Measurements from ENCODE around the gene PYDC2. TPM values are rescaled to one million over a fixed set of nuclear protein-coding genes. Genes with fewer than 3 reads are reported as not detected.
"Not testable (repeated sequence)": the region's sequence is repeated elsewhere in the genome, so short reads cannot be mapped to it uniquely, and the experiment has no call there.

Gene PYDC2
- total RNA-seq, 1 donor from 2014 or later = not detected

DNA sequence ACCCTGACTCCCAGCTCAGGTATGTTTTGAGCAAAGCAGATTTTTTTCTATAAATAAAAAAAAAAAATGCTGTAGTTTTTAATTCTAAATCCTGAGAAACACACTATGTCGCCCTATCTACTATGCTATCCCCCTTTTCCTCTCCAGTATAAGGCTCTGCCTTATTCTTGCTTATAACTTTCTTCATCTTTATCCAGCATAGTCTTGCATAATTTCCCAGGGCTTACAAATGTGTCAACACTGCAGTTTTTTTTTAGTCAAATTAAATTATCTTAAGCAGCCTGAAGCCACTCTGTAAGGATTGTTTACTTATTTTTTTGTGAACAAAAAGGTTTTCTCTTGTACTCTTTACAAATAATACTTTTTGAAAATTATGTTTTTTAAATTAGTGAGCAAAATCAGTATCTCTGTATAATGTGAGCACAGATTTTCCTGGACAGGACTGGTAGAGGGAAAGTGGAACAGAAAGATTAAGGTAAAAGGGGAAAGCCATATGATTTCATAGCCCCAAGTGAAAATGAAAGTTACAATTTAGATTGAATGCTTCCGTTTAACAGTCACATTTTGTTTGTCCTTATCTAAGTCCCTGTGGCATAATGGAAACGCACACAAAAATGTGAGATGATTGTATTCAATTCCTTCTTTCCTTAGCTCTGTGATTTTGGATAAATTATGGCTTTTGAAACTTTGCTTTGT, 5.6 kb upstream of the PYDC2 start:
- DNase-seq (ENCODE audit: low spot score) = no peak

DNA sequence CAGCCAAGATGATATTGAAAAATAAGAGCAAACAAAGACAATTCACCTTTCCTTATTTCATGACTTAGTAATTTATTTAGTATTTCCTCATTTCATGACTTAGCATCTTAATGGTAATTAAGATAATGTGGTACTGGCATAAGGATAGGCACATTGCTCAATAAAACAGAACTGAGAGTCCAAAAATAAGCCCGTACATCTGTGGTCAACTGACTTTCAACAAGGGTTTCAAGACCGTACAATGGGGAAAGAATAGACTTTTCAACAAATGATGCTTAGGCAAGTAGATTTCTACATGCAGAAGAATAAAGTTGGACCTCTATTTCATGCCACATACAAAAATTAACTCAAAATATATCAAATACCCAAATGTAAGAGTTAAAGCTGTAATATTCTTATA, 603 bp upstream of the PYDC2 start:
- intact Hi-C loops (cut with DNase I) = no loop called here
- no peak for DNase-seq (ENCODE audit: low spot score)

More for the DNA sequence above, 5.6 kb upstream of the PYDC2 start:
- intact Hi-C loops (cut with DNase I) = no loop called here

DNA sequence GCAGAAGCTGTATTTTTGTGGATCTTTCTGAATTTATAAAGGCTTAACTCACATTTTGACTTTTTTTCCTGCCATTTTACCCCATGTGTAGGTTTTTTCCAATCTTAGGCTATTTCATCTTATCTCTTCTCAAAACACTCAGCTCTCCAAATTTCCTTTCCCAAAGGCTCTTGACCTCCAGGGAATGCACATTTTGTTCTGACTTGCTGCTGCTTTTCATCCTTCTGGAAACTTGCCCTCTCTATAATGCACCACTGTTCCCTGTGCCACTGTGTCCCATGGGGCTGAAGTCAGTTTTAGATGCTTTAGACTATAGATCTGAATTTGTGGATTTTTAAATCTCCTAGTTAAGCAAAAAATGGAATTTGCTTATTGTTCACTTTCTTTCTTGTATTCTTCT, 9.1 kb downstream of the PYDC2 start:
- DNase-seq (ENCODE audit: low spot score) = no peak
- intact Hi-C loops (cut with DNase I) = no loop called here

DNA sequence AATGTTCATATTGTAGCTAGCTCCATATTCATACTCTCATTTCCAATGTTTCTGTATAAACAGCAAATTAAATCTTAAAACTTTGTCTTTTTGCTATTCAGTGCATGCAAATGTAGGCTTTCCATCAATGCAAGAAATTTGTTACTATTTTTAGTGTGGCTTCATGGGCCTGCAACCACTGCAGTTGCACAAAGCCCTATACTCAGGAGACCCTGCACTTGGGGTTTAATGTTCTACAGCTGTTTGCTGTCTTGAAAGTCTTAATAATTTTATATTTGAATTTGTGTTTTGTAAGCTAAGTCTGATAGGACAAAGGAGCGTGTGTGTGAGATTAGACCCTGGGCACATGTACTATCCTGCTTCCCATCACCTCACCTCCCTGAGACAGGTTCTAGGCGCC, 9.6 kb downstream of the PYDC2 start:
- no peak for DNase-seq (ENCODE audit: low spot score)
- intact Hi-C loops (cut with DNase I) = no loop called here

DNA sequence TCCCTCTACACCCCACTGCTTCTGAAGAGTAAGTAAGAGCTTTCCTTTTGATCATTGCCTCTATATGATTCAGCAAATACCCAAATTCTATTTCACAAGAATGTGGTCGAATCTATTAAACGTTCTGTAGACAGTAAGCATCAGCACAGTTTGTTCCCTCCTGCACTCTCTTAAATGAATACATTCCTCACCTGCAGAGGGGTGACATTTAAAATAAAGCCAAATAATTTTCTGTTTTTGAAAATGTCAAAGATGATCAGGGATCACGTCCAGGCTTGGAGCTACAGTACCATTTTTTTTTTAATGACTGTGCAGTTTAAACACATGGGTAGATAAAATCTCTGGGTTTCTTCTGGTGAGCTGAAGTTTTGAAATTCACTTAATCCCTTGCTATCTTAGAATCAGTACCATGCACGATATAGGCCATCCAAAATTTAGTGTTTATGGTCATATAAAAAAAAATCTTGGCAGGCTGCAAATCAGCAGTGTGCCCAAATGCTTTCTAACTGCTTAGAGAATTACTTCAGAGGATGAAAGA, 12.8 kb downstream of the PYDC2 start:
- intact Hi-C loops (cut with DNase I) = no loop called here
- DNase-seq (ENCODE audit: low spot score) = no peak

DNA sequence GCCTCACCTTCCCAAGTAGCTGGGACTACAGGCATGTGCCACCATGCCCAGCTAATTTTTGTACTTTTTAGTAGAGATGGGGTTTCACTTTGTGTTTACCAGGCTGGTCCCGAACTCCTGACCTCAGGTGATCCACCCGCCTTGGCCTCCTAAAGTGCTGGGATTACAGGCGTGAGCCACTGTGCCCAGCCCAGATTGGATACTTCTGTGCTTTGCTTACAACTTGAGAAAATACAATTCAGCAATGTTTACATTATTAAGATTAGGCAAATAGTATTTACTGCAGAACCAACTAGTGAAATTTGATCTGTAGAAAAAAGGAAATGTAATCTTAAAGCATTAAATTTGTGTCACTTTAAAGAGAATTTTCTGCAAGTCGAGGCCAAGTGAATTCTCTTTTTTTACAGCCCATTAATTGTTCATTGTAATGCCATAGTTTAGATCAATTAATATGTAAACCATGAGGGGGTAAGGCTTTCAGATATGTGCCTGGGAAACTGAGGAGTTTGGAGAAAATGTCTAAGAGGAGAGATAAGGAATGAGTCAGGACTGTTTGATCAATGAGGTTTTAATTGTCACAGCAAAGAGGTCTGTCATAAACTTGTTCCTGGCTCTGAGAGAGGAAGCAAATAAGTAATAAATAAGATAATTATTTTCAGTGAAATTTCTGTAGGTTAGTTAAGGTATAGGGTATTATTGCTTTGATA, 15.3 kb downstream of the PYDC2 start:
- intact Hi-C loops (cut with DNase I) = no loop called here
- no peak for DNase-seq (ENCODE audit: low spot score)

DNA sequence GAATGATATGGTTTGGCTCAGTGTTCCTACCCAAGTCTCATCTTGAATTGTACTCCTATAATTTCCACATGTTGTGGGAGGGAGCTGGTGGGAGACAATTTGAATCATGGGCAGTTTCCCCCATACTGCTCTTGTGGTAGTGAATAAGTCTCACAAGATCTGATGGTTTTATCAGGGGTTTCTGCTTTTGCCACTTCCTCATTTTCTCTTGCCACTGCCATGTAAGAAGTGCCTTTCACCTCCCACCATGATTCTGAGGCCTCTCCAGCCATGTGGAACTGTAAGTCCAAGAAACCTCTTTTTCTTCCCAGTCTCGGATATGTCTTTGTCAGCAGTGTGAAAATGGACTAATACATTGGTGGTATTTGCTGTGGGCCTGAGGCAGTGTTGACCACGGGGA, 23.0 kb downstream of the PYDC2 start:
- DNase-seq (ENCODE audit: low spot score); intact Hi-C loops (cut with DNase I): not testable (repeated sequence)

DNA sequence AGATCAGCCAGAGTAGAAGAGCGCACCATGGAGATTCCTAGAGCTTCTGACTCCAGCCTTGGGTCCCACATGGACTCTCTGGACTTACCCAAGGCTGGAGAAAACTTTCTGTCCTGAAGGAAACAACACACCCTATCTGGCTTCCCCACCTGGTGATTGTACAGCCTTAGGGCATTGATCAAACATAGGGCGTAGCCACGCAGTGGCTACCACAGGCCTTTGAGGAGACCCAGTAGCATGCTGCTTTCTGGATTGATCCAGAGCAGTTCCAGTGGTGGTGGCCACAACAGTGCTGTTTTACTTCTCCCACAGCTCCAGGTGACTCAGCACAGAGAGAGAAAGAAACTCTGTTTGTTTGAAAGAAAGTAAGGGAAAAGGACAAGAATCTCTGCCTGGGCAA, 23.5 kb downstream of the PYDC2 start:
- intact Hi-C loops (cut with DNase I) = no loop called here
- no peak for DNase-seq (ENCODE audit: low spot score)

DNA sequence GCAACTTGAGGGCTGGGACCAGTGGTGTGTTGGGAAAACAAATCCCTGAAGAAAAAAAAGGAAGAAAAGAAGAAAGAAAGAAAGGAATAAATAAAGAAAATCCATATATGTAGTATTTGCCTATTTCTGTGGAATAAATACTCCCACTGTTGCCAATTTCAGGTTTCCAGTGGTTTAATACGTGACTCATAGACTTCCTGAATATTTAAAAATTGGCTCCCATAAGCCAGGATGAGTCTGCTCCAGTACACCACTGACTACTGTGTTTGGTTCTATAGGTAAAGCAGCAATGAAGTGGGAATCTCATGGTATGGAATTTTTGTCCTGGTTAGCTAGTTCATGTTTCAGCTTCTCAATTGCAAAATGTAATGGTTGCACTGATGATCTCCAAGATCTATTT, 31.6 kb downstream of the PYDC2 start:
- no peak for DNase-seq (ENCODE audit: low spot score)
- intact Hi-C loops (cut with DNase I) = no loop called here

DNA sequence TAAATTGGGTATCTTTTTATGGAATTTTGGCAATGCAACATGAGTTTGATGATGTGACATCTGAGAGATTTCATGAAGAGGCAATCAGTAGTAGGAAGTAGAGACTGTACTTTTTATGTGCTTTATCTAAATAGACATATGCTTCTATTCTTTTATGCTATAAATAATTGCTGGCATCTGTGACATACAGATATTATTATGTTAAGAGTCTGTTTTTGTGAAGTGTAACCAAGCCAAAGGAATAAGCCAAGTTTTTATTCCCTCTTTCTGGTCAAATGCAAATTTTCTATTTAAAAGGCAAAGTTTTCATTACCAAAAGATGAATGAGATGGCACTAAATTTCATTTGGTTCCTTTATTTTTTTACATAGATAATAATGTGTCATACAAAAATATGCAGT, 32.4 kb downstream of the PYDC2 start:
- intact Hi-C loops (cut with DNase I) = no loop called here
- no peak for DNase-seq (ENCODE audit: low spot score)

DNA sequence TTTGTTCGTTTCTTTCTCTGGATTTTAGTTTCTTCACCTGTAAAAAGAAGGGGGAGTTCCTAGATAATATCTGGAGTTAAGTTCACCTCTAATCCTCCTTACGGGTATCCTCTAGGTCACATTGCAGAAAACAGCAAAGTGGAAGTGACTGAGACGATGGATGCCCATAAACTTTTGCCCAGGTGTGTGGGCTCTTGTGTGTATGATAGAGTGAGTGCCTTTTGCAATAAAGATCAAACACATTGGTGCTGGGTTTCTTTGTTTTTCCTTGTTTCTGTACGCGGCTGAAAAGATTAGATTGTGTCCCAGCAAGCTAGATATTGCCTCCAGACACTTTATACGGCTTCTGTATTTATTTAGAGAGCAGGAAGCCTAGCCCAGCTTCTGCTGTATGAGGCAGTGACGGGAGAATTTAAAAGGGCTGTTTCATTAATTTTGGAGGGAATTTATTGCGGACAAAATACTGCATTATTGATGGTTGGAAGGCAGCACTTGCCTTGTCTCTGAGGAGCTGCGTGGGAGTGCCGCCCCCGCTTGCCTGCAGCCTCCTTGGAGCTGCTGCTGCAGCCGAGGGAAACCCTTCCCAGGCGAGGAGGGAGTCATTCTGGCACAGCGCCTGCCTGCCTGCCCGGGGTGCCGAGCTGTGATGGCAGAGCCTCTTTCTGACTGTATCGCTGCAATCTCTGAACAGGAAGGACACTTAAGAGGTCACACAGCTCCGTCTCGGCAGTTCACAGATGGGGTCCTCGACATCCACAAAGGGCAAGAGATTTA, 38.5 kb downstream of the PYDC2 start:
- intact Hi-C loops (cut with DNase I) = no loop called here
- DNase-seq (ENCODE audit: low spot score) = no peak

DNA sequence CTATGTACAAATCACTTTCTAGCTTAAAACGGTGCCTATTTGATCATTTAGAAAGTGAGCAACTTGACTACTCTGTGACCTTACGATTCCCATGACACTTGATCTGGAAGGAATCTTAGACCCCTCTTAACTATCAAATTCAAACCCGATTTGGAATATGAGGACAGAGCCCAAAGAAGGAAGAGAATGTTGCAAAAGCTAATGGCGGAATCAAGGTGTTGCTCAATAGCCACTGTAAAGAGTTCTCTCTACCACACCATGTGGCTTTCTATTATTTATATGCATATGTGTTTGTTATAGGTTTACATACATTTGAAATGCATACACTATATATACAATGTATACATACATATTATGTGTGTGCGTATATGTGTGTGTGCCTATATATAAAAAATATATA, 39.9 kb downstream of the PYDC2 start:
- no peak for DNase-seq (ENCODE audit: low spot score)
- intact Hi-C loops (cut with DNase I) = no loop called here

DNA sequence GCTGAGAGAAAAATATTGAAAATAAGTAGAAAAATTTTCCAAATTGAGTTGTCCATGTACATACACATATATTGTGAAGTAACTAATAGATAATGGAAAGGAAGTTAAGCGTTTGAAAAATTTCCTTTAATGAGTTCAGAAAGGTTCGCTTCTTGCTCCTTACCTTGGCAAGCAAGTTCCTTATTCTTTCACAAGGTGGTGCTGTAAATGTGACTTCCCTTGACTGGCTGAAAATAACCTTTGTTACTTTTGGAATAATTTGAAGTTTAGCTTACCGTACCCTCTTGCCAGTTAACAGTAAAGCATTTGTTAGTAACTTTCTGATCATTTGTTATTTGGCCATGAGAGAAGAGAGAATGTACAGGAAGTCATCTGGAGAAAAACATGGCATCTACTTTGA, 41.6 kb downstream of the PYDC2 start:
- no peak for DNase-seq (ENCODE audit: low spot score)
- intact Hi-C loops (cut with DNase I) = no loop called here

DNA sequence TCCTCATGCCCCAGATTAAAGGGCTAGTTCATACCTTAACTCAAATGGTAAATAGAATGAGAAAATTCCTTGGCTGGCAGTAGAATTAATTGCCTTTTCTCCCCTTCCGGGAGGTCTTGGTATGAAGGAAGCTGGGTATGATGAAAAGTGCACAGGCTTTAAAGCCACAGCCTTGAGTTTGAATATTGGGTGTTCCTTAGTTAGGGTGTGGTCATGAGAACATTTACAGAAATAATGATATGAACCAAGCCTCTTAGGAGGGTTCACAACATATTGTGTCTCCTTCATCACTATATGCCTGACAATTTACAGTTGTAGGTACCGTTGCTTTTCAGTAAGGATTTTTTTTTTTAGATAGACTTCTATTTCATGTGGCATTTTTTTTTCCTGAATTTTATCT, 48.1 kb downstream of the PYDC2 start:
- no peak for DNase-seq (ENCODE audit: low spot score)
- intact Hi-C loops (cut with DNase I) = no loop called here

Other genes starting within 250 kb of the PYDC2 start
- 51.0 TPM for gene CCDC50, start 131.8 kb upstream of the PYDC2 start, total RNA-seq
- not detected for gene UTS2B, start 130.6 kb upstream of the PYDC2 start, total RNA-seq

All from cardiac septum (tissue), 1 donor.